ENCODE measurements around the gene GPBP1.

DNA sequence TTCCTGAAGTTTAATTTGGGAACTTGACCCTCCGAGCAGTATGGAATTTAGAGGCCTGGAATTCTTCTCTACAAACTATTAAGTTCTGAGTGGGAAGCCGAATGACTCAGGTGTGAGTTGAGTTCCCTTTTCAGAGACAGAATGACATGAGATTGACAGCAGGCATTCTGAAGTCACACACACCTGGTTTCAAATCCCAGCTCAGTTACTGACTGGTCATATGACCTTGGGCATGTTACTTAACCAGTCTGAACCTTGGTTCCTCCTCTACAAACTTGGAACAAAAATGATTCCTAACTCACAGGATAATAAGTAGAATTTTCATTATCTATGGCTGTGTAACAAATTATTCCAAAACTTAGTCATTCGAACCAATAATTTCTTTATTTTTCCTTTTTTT, 45.5 kb upstream of the GPBP1 start:
- TF ChIP-seq, protein P1, sequence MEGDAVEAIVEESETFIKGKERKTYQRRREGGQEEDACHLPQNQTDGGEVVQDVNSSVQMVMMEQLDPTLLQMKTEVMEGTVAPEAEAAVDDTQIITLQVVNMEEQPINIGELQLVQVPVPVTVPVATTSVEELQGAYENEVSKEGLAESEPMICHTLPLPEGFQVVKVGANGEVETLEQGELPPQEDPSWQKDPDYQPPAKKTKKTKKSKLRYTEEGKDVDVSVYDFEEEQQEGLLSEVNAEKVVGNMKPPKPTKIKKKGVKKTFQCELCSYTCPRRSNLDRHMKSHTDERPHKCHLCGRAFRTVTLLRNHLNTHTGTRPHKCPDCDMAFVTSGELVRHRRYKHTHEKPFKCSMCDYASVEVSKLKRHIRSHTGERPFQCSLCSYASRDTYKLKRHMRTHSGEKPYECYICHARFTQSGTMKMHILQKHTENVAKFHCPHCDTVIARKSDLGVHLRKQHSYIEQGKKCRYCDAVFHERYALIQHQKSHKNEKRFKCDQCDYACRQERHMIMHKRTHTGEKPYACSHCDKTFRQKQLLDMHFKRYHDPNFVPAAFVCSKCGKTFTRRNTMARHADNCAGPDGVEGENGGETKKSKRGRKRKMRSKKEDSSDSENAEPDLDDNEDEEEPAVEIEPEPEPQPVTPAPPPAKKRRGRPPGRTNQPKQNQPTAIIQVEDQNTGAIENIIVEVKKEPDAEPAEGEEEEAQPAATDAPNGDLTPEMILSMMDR (conservative IDR thresholded peaks at IDR 0.05; ENCODE audit: low read depth, low read length), result no peak
- TF ChIP-seq POLR2A (IDR thresholded peaks at IDR 0.05; ENCODE audit: low read depth, low read length) (no peak), MXI1 (IDR thresholded peaks at IDR 0.05; ENCODE audit: borderline replicate concordance, low read depth, low read length) (no peak), RFX5 (IDR thresholded peaks at IDR 0.05; ENCODE audit: low read depth, low read length) (no peak), ELK1 (IDR thresholded peaks at IDR 0.05; ENCODE audit: borderline replicate concordance, low read depth, low read length) (no peak), NFE2L2 (IDR thresholded peaks at IDR 0.05; ENCODE audit: low read depth, low read length) (no peak), RAD21 (IDR thresholded peaks at IDR 0.05; ENCODE audit: low read length) (no peak), MAZ (IDR thresholded peaks at IDR 0.05; ENCODE audit: borderline replicate concordance, low read depth, low read length) (no peak), MAFK (IDR thresholded peaks at IDR 0.05; ENCODE audit: low read depth, low read length) (no peak), RCOR1 (IDR thresholded peaks at IDR 0.05; ENCODE audit: insufficient replicate concordance, low read length) (no peak), CHD1 (IDR thresholded peaks at IDR 0.05; ENCODE audit: low read depth, low read length) (no peak)
